WTC11 (cell line): Measurements from ENCODE around the gene SLC38A1. TPM values are rescaled to one million over a fixed set of nuclear protein-coding genes. Genes with fewer than 3 reads are reported as not detected.

Source experiments
- ATAC-seq: fragments of 200-7000 bp; cut with Tn5 transposase; 2 replicates; pipeline ENCODE4 v1.10.0; 2021; ENCODE audit warnings: mild to moderate bottlenecking, moderate library complexity
- CTCF ChIA-PET: fragments of 300-600 bp; sonication (Branson Sonifier 250); formaldehyde crosslinking; loops from one replicate; lab custom pipeline; 2021; ENCODE audit warnings: antibody characterized with exemption; lab: Charles Lee
- POLR2A ChIA-PET: fragments of 350-600 bp; sonication (Branson Sonifier 250); formaldehyde crosslinking; loops from one replicate; lab custom pipeline; 2021; ENCODE audit warnings: antibody characterized with exemption; lab: Charles Lee
- DNase-seq: peaks from one replicate; pipeline ENCODE4 v3.0.0; 2021; ENCODE audit warnings: low spot score
- H3K27ac Mint-ChIP-seq: 2 replicates; pipeline ENCODE4 v1.8.0; 2021; ENCODE audit warnings: mixed read lengths
- H3K27me3 Mint-ChIP-seq: 2 replicates; pipeline ENCODE4 v1.8.0; 2021; ENCODE audit warnings: low read depth, mild to moderate bottlenecking, moderate library complexity, mixed read lengths
- H3K36me3 Mint-ChIP-seq: 2 replicates; pipeline ENCODE4 v1.8.0; 2021; ENCODE audit warnings: mixed read lengths
- H3K4me1 Mint-ChIP-seq: 2 replicates; pipeline ENCODE4 v1.8.0; 2022; ENCODE audit warnings: mixed read lengths
- H3K4me3 Mint-ChIP-seq: 2 replicates; pipeline ENCODE4 v1.8.0; 2021; ENCODE audit warnings: mild to moderate bottlenecking, moderate library complexity, mixed read lengths
- H3K9me3 Mint-ChIP-seq: 2 replicates; pipeline ENCODE4 v1.8.0; 2021; ENCODE audit warnings: mixed read lengths
- CTCF ChIP-seq: fragments of 200-600 bp; IDR thresholded peaks from 2 replicates; pipeline ENCODE4 v1.8.0; 2022; ENCODE audit warnings: antibody characterized with exemption
- E2F4 ChIP-seq: sonication (generic); formaldehyde crosslinking; IDR thresholded peaks from 2 replicates; pipeline ENCODE4 v1.8.1; 2022; ENCODE audit warnings: low read depth, mild to moderate bottlenecking, moderate library complexity, missing genetic modification reagents, borderline replicate concordance
- E2F5 ChIP-seq: sonication (generic); formaldehyde crosslinking; IDR thresholded peaks from 2 replicates; pipeline ENCODE4 v1.8.1; 2022; ENCODE audit warnings: mild to moderate bottlenecking, moderate library complexity, missing genetic modification reagents
- ESRRA ChIP-seq: sonication (generic); formaldehyde crosslinking; IDR thresholded peaks from 2 replicates; pipeline ENCODE4 v1.8.1; 2022; ENCODE audit warnings: mild to moderate bottlenecking, missing genetic modification reagents, borderline replicate concordance
- ETV6 ChIP-seq: sonication (generic); formaldehyde crosslinking; IDR thresholded peaks from 2 replicates; pipeline ENCODE4 v1.8.1; 2022; ENCODE audit warnings: mild to moderate bottlenecking, missing genetic modification reagents
- KAT7 ChIP-seq: sonication (generic); formaldehyde crosslinking; IDR thresholded peaks from 2 replicates; pipeline ENCODE4 v1.8.1; 2023; ENCODE audit warnings: missing genetic modification reagents, mild to moderate bottlenecking, borderline replicate concordance
- NFE2L1 ChIP-seq: sonication (generic); formaldehyde crosslinking; IDR thresholded peaks from 2 replicates; pipeline ENCODE4 v1.8.1; 2023; ENCODE audit warnings: missing genetic modification reagents
- SOX15 ChIP-seq: fragments of 250-450 bp; sonication (Bioruptor Pico); IDR thresholded peaks from 2 replicates; pipeline ENCODE4 v1.9.0; 2021; ENCODE audit warnings: mild to moderate bottlenecking
- STAT6 ChIP-seq: sonication (generic); formaldehyde crosslinking; conservative IDR thresholded peaks from 2 replicates; pipeline ENCODE4 v1.8.1; 2023; ENCODE audit warnings: mild to moderate bottlenecking, low read depth, missing genetic modification reagents, moderate library complexity
- TEAD4 ChIP-seq: sonication (generic); formaldehyde crosslinking; IDR thresholded peaks from 2 replicates; pipeline ENCODE4 v1.8.0; 2022; ENCODE audit warnings: mild to moderate bottlenecking, missing genetic modification reagents
- ZSCAN18 ChIP-seq: fragments of 250-450 bp; sonication (Bioruptor Pico); IDR thresholded peaks from 2 replicates; pipeline ENCODE4 v2.1.2; 2022; ENCODE audit warnings: mild to moderate bottlenecking, moderate library complexity
- total RNA-seq: library from RNA; stranded (reverse); gene quantifications from 3 replicates; pipeline ENCODE4 v1.2.3, GENCODE V29; 2021
- TF ChIP-seq, protein P1 (sequence below): sonication (generic); formaldehyde crosslinking; IDR thresholded peaks from 2 replicates; pipeline ENCODE4 v1.8.0; 2023; ENCODE audit warnings: missing genetic modification reagents
- TF ChIP-seq, protein P2 (sequence below): sonication (generic); formaldehyde crosslinking; IDR thresholded peaks from 2 replicates; pipeline ENCODE4 v1.8.0; 2022; ENCODE audit warnings: mild to moderate bottlenecking, missing genetic modification reagents
- TF ChIP-seq, protein P3 (sequence below): sonication (generic); formaldehyde crosslinking; IDR thresholded peaks from 2 replicates; pipeline ENCODE4 v1.8.1; 2022; ENCODE audit warnings: low read depth, missing genetic modification reagents, borderline replicate concordance
- TF ChIP-seq, protein P4 (sequence below): sonication (generic); formaldehyde crosslinking; IDR thresholded peaks from 2 replicates; pipeline ENCODE4 v1.8.1; 2022; ENCODE audit warnings: missing genetic modification reagents, borderline replicate concordance

Gene SLC38A1
- total RNA-seq, 1 experiment from 2014 or later, result 179 TPM

- H3K27ac Mint-ChIP-seq, result no peak overlapping the region
- H3K9me3 Mint-ChIP-seq, result peaks cover 12% of the 10 kb centered on the region
- H3K4me1 Mint-ChIP-seq, result peaks cover 8% of the 10 kb centered on the region
- no peaks in the 10 kb centered on the region; the same call in 1 of the 2 replicates for H3K27me3 Mint-ChIP-seq
- no peak overlapping the region for H3K4me3 Mint-ChIP-seq
- ATAC-seq, result no peak
- DNase-seq, result no peak
- ChIA-PET POLR2A (no interaction called here), CTCF (no interaction called here)
- peaks cover 9% of the 10 kb centered on the region; the same call in 1 of the 2 replicates for H3K36me3 Mint-ChIP-seq
- TF ChIP-seq ZSCAN18 (CRISPR knock-in tag) (no peak), SOX15 (CRISPR knock-in tag) (no peak), E2F5 (no peak), STAT6 (no peak), E2F4 (CRISPR knock-in tag) (no peak), NFE2L1 (CRISPR knock-in tag) (no peak), KAT7 (CRISPR knock-in tag) (no peak), ETV6 (CRISPR knock-in tag) (no peak), ESRRA (CRISPR knock-in tag) (no peak), TEAD4 (no peak)
- TF ChIP-seq, protein P1, sequence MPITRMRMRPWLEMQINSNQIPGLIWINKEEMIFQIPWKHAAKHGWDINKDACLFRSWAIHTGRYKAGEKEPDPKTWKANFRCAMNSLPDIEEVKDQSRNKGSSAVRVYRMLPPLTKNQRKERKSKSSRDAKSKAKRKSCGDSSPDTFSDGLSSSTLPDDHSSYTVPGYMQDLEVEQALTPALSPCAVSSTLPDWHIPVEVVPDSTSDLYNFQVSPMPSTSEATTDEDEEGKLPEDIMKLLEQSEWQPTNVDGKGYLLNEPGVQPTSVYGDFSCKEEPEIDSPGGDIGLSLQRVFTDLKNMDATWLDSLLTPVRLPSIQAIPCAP (CRISPR knock-in tag), result no peak
- TF ChIP-seq, protein P2, sequence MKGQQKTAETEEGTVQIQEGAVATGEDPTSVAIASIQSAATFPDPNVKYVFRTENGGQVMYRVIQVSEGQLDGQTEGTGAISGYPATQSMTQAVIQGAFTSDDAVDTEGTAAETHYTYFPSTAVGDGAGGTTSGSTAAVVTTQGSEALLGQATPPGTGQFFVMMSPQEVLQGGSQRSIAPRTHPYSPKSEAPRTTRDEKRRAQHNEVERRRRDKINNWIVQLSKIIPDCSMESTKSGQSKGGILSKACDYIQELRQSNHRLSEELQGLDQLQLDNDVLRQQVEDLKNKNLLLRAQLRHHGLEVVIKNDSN, result no peak
- TF ChIP-seq, protein P3, sequence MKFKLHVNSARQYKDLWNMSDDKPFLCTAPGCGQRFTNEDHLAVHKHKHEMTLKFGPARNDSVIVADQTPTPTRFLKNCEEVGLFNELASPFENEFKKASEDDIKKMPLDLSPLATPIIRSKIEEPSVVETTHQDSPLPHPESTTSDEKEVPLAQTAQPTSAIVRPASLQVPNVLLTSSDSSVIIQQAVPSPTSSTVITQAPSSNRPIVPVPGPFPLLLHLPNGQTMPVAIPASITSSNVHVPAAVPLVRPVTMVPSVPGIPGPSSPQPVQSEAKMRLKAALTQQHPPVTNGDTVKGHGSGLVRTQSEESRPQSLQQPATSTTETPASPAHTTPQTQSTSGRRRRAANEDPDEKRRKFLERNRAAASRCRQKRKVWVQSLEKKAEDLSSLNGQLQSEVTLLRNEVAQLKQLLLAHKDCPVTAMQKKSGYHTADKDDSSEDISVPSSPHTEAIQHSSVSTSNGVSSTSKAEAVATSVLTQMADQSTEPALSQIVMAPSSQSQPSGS (CRISPR knock-in tag), result no peak
Observed at GRCh38 chr12:46154221-46154985, 114.4 kb downstream of the SLC38A1 start.

GRCh38 chr12:46153268-46153872 lies 115.5 kb downstream of the SLC38A1 start:
- peaks cover 8% of the 10 kb centered on the region for H3K4me1 Mint-ChIP-seq
- H3K9me3 Mint-ChIP-seq, result peaks cover 12% of the 10 kb centered on the region
- H3K27ac Mint-ChIP-seq, result no peak overlapping the region
- no peaks in the 10 kb centered on the region; the same call in 1 of the 2 replicates for H3K27me3 Mint-ChIP-seq
- peak; percentile 36; the same call in 1 of the 2 replicates for TF ChIP-seq CTCF
- TF ChIP-seq, protein P4, sequence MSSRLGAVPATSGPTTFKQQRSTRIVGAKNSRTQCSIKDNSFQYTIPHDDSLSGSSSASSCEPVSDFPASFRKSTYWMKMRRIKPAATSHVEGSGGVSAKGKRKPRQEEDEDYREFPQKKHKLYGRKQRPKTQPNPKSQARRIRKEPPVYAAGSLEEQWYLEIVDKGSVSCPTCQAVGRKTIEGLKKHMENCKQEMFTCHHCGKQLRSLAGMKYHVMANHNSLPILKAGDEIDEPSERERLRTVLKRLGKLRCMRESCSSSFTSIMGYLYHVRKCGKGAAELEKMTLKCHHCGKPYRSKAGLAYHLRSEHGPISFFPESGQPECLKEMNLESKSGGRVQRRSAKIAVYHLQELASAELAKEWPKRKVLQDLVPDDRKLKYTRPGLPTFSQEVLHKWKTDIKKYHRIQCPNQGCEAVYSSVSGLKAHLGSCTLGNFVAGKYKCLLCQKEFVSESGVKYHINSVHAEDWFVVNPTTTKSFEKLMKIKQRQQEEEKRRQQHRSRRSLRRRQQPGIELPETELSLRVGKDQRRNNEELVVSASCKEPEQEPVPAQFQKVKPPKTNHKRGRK (CRISPR knock-in tag), result no peak
- ChIA-PET POLR2A (no interaction called here), CTCF (no interaction called here)
- DNase-seq, result no peak
- no peak overlapping the region for H3K4me3 Mint-ChIP-seq
- no peak for ATAC-seq
- H3K36me3 Mint-ChIP-seq, result peaks cover 9% of the 10 kb centered on the region; the same call in 1 of the 2 replicates
